Measurements from ENCODE around the gene RALGDS.

The RALGDS gene

GRCh38 chr9:133134388-133135145 is 13.5 kb upstream of the RALGDS start:
- no peak for DNase-seq

GRCh38 chr9:133133681-133134387 is 12.8 kb upstream of the RALGDS start:
- DNase-seq = peak; percentile 94

- DNase-seq = no peak
Measured at GRCh38 chr9:133132174-133132573, 11.1 kb upstream of the RALGDS start.

- DNase-seq = no peak
Measured at GRCh38 chr9:133131506-133131905, 10.5 kb upstream of the RALGDS start.

GRCh38 chr9:133130685-133131244 is 9.7 kb upstream of the RALGDS start:
- no peak for DNase-seq

GRCh38 chr9:133129001-133129795 is 8.2 kb upstream of the RALGDS start:
- DNase-seq = no peak

GRCh38 chr9:133128152-133128551 is 7.1 kb upstream of the RALGDS start:
- DNase-seq = no peak

GRCh38 chr9:133127340-133127981 is 6.4 kb upstream of the RALGDS start:
- DNase-seq = no peak

- DNase-seq = no peak
Measured at GRCh38 chr9:133126697-133127339, 5.8 kb upstream of the RALGDS start.

- peak; percentile 53 for DNase-seq
Measured at GRCh38 chr9:133125941-133126696, 5.1 kb upstream of the RALGDS start.

- no peak for DNase-seq
Measured at GRCh38 chr9:133124907-133125275, 3.9 kb upstream of the RALGDS start.

GRCh38 chr9:133124123-133124906 is 3.3 kb upstream of the RALGDS start:
- DNase-seq = no peak

GRCh38 chr9:133122935-133123611 is 2.0 kb upstream of the RALGDS start:
- no peak for DNase-seq

GRCh38 chr9:133122605-133122934 is 1.5 kb upstream of the RALGDS start:
- no peak for DNase-seq

GRCh38 chr9:133121915-133122550 is 993 bp upstream of the RALGDS start:
- DNase-seq = no peak

- DNase-seq = no peak
Measured at GRCh38 chr9:133120501-133121197, 391 bp downstream of the RALGDS start.

GRCh38 chr9:133119846-133120500 is 1.1 kb downstream of the RALGDS start:
- no peak for DNase-seq

Data from fibroblast of skin of back (primary cell).